GM12872 (cell line): ENCODE results near the gene CRYGN.

Source experiments
- CTCF ChIP-seq: IDR thresholded peaks from 3 replicates; pipeline ENCODE4 v1.5.1; 2011; ENCODE audit warnings: low read depth, mild to moderate bottlenecking, low read length, moderate library complexity; ENCODE audit not compliant: insufficient read depth

Gene CRYGN

GRCh38 chr7:151439855-151440798 is at the start of gene CRYGN:
Gene CRYGN, minus strand, starts transcription at chr7:151440141. Its CDS starts 224 bp downstream, at chr7:151439917.
- no peak for TF ChIP-seq CTCF

GRCh38 chr7:151489498-151489897 is 49.6 kb upstream of the CRYGN start:
- TF ChIP-seq CTCF, result no peak

GRCh38 chr7:151488096-151488495 is 48.2 kb upstream of the CRYGN start:
- no peak for TF ChIP-seq CTCF

- TF ChIP-seq CTCF, result no peak
Observed at GRCh38 chr7:151487228-151487627, 47.3 kb upstream of the CRYGN start.

- no peak for TF ChIP-seq CTCF
Observed at GRCh38 chr7:151486074-151486473, 46.1 kb upstream of the CRYGN start.

- no peak for TF ChIP-seq CTCF
Observed at GRCh38 chr7:151484971-151485707, 45.2 kb upstream of the CRYGN start.

GRCh38 chr7:151483711-151483983 is 43.7 kb upstream of the CRYGN start:
- no peak for TF ChIP-seq CTCF
